GM12873 (cell line): Measurements from ENCODE around the gene PPP1R16B.

Experiments used
- CTCF ChIP-seq: IDR thresholded peaks from 2 replicates; pipeline ENCODE4 v1.5.1; 2012; ENCODE audit warnings: low read depth, mild to moderate bottlenecking, moderate library complexity, low read length, control low read depth; ENCODE audit not compliant: insufficient read depth; ENCODE audit errors: missing control alignments

PPP1R16B gene

GRCh38 chr20:38766071-38766470 lies 39.4 kb upstream of the PPP1R16B start:
- no peak for TF ChIP-seq CTCF

GRCh38 chr20:38769376-38770295 lies 35.9 kb upstream of the PPP1R16B start:
- TF ChIP-seq CTCF, result no peak

- TF ChIP-seq CTCF, result no peak
These were observed 35.0 kb upstream of the PPP1R16B start for GRCh38 chr20:38770546-38770945.

- TF ChIP-seq CTCF, result no peak
These were observed 34.5 kb upstream of the PPP1R16B start for GRCh38 chr20:38770970-38771369.

- no peak for TF ChIP-seq CTCF
These were observed 33.9 kb upstream of the PPP1R16B start for GRCh38 chr20:38771621-38772020.

GRCh38 chr20:38774167-38774566 lies 31.3 kb upstream of the PPP1R16B start:
- TF ChIP-seq CTCF, result no peak

- no peak for TF ChIP-seq CTCF
These were observed 29.1 kb upstream of the PPP1R16B start for GRCh38 chr20:38776363-38776762.
